GM21737 (cell line): ENCODE results near the gene FAM53A.
"Not testable (repeated sequence)": the region's sequence is repeated elsewhere in the genome, so short reads cannot be mapped to it uniquely, and the experiment has no call there.

ENCODE experiments used
- ATAC-seq: cut with Tn5 transposase; IDR thresholded peaks from one replicate; pipeline ENCODE4 v1.9.1; 2021; ENCODE audit warnings: mild to moderate bottlenecking, moderate library complexity; ENCODE audit not compliant: unreplicated experiment

FAM53A gene

GRCh38 chr4:1608821-1609500 is 75.2 kb downstream of the FAM53A start:
- no peak for ATAC-seq

- ATAC-seq, result no peak
Observed at GRCh38 chr4:1608196-1608820, 75.8 kb downstream of the FAM53A start.

GRCh38 chr4:1607436-1608195 is 76.5 kb downstream of the FAM53A start:
- ATAC-seq, result not testable (repeated sequence)

GRCh38 chr4:1604706-1605205 is 79.4 kb downstream of the FAM53A start:
- ATAC-seq, result no peak

- no peak for ATAC-seq
Observed at GRCh38 chr4:1604181-1604705, 79.9 kb downstream of the FAM53A start.

- no peak for ATAC-seq
Observed at GRCh38 chr4:1603413-1604135, 80.5 kb downstream of the FAM53A start.

GRCh38 chr4:1602655-1603412 is 81.3 kb downstream of the FAM53A start:
- no peak for ATAC-seq

GRCh38 chr4:1601852-1602654 is 82.1 kb downstream of the FAM53A start:
- ATAC-seq, result no peak

- no peak for ATAC-seq
Observed at GRCh38 chr4:1601533-1601835, 82.6 kb downstream of the FAM53A start.

- ATAC-seq, result no peak
Observed at GRCh38 chr4:1600811-1601532, 83.1 kb downstream of the FAM53A start.

- no peak for ATAC-seq
Observed at GRCh38 chr4:1600211-1600780, 83.8 kb downstream of the FAM53A start.

- ATAC-seq, result no peak
Observed at GRCh38 chr4:1599491-1600210, 84.5 kb downstream of the FAM53A start.

- ATAC-seq, result no peak
Observed at GRCh38 chr4:1599026-1599481, 85.1 kb downstream of the FAM53A start.

- no peak for ATAC-seq
Observed at GRCh38 chr4:1598206-1599025, 85.7 kb downstream of the FAM53A start.

GRCh38 chr4:1597021-1597931 is 86.8 kb downstream of the FAM53A start:
- ATAC-seq, result no peak

- no peak for ATAC-seq
Observed at GRCh38 chr4:1596393-1596792, 87.7 kb downstream of the FAM53A start.
